Glutamatergic neuron (in vitro differentiated cells): ENCODE measurements around the gene SLC34A3. TPM values are rescaled to one million over a fixed set of nuclear protein-coding genes. Genes with fewer than 3 reads are reported as not detected.
"Not testable (repeated sequence)": the region's sequence is repeated elsewhere in the genome, so short reads cannot be mapped to it uniquely, and the experiment has no call there.

ENCODE experiments used
- DNase-seq: peaks from one replicate; pipeline ENCODE4 v3.0.0; 2022
- H3K27ac Mint-ChIP-seq: one replicate; pipeline ENCODE4 v1.8.0; 2020; ENCODE audit warnings: mild to moderate bottlenecking, mixed read lengths, inconsistent platforms; ENCODE audit not compliant: unreplicated experiment
- H3K27me3 Mint-ChIP-seq: one replicate; pipeline ENCODE4 v1.8.0; 2020; ENCODE audit warnings: mild to moderate bottlenecking, moderate library complexity, mixed read lengths, inconsistent platforms; ENCODE audit not compliant: unreplicated experiment
- H3K36me3 Mint-ChIP-seq: one replicate; pipeline ENCODE4 v1.8.0; 2020; ENCODE audit warnings: mild to moderate bottlenecking, mixed read lengths, inconsistent platforms; ENCODE audit not compliant: unreplicated experiment
- H3K4me1 Mint-ChIP-seq: one replicate; pipeline ENCODE4 v1.8.0; 2020; ENCODE audit warnings: mild to moderate bottlenecking, low read depth, mixed read lengths, inconsistent platforms; ENCODE audit not compliant: unreplicated experiment
- H3K4me3 Mint-ChIP-seq: one replicate; pipeline ENCODE4 v1.8.0; 2020; ENCODE audit warnings: mild to moderate bottlenecking, mixed read lengths, inconsistent platforms; ENCODE audit not compliant: unreplicated experiment
- H3K9me3 Mint-ChIP-seq: one replicate; pipeline ENCODE4 v1.8.0; 2020; ENCODE audit warnings: mild to moderate bottlenecking, moderate library complexity, mixed read lengths, inconsistent platforms; ENCODE audit not compliant: unreplicated experiment
- CTCF ChIP-seq: fragments of 200-600 bp; sonication (generic); IDR thresholded peaks from one replicate; pipeline ENCODE4 v1.5.0; 2021; ENCODE audit not compliant: partially characterized antibody, unreplicated experiment
- total RNA-seq: library from RNA; stranded (reverse); fragmentation: NEBNext Ultra II Directional; extraction: Animal tissue kit (Norgen Biotek cat#: 25700); gene quantifications from one replicate; pipeline ENCODE4 v1.2.1, GENCODE V29; 2021; ENCODE audit not compliant: unreplicated experiment

SLC34A3 gene
- total RNA-seq, 1 donor from 2014 or later: not detected

GRCh38 chr9:137256362-137256761, 25.7 kb downstream of the SLC34A3 start:
- H3K4me1 Mint-ChIP-seq: peaks cover 1% of the 10 kb centered on the region
- peak overlapping the region; percentile 84 for H3K4me3 Mint-ChIP-seq
- no peak for TF ChIP-seq CTCF
- peaks cover 2% of the 10 kb centered on the region for H3K27me3 Mint-ChIP-seq
- H3K9me3 Mint-ChIP-seq: peaks cover 5% of the 10 kb centered on the region
- H3K27ac Mint-ChIP-seq: no peak overlapping the region
- no peaks in the 10 kb centered on the region for H3K36me3 Mint-ChIP-seq
- no peak for DNase-seq

GRCh38 chr9:137256856-137257255, 26.2 kb downstream of the SLC34A3 start:
- H3K4me1 Mint-ChIP-seq: peaks cover 1% of the 10 kb centered on the region
- no peak for TF ChIP-seq CTCF
- no peaks in the 10 kb centered on the region for H3K36me3 Mint-ChIP-seq

GRCh38 chr9:137262173-137262908, 31.6 kb downstream of the SLC34A3 start:
- H3K9me3 Mint-ChIP-seq, H3K4me1 Mint-ChIP-seq, H3K27me3 Mint-ChIP-seq, H3K36me3 Mint-ChIP-seq, H3K4me3 Mint-ChIP-seq: not testable (repeated sequence)
- TF ChIP-seq CTCF: peak; percentile 53
- H3K27ac Mint-ChIP-seq: peak overlapping the region; percentile 33
- DNase-seq: peak; percentile 61

More at GRCh38 chr9:137256856-137257255, 26.2 kb downstream of the SLC34A3 start:
- peaks cover 8% of the 10 kb centered on the region for H3K9me3 Mint-ChIP-seq
- peaks cover 2% of the 10 kb centered on the region for H3K27me3 Mint-ChIP-seq
- H3K27ac Mint-ChIP-seq: peak overlapping the region; percentile 79
- no peak for DNase-seq
- H3K4me3 Mint-ChIP-seq: peak overlapping the region; percentile 84

GRCh38 chr9:137262909-137263285, 32.2 kb downstream of the SLC34A3 start:
- Mint-ChIP-seq H3K27me3 (no peaks in the 10 kb centered on the region), H3K36me3 (no peaks in the 10 kb centered on the region), H3K4me3 (no peak overlapping the region), H3K4me1 (no peaks in the 10 kb centered on the region), H3K27ac (peak overlapping the region; percentile 33), H3K9me3 (peaks cover 5% of the 10 kb centered on the region)
- no peak for DNase-seq
- TF ChIP-seq CTCF: no peak

- Mint-ChIP-seq H3K4me3 (no peak overlapping the region), H3K36me3 (no peaks in the 10 kb centered on the region), H3K27me3 (peaks cover under 1% of the 10 kb centered on the region), H3K27ac (no peak overlapping the region), H3K4me1 (no peaks in the 10 kb centered on the region), H3K9me3 (peaks cover 6% of the 10 kb centered on the region)
- DNase-seq: no peak
- TF ChIP-seq CTCF: no peak
Observed at GRCh38 chr9:137263506-137263905, 32.8 kb downstream of the SLC34A3 start.
